ENCODE data around the gene TMEM200B.
"Not testable (repeated sequence)": the region's sequence is repeated elsewhere in the genome, so short reads cannot be mapped to it uniquely, and the experiment has no call there.

The TMEM200B gene

DNA sequence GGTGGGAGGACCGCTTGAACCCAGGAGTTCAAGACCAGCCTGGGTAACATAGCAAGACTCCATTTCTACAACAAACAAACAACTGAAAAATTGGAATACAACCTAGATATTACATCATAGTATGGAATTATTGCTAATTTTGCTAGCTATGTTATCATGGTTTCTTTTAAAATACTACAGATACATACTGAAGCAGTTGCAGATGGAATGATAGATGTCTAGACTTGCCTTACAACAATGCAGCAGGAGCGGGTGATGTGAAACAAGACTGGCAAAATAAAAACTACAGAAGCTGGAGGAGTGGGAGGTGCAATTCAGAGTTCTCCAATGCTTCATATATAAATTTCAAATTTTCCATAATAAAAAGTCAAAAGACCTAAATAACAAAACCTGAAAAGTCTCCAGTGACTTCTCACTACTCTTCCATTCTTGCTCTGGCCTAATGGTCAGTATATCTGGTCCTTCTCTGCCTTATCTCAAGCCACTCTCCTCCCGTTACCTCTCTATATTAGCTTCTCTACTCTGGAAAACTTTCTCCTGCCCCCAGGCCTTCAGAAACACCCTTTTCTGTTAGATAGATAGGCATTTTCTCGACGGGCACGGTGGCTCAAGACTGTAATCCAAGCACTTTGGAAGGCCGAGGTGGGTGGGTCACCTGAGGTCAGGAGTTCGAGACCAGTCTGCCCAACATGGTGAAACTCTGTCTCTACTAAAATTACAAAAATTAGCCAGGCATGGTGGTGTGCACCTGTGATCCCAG, 28.5 kb upstream of the TMEM200B start:
- TF ChIP-seq GATA1 (IDR thresholded peaks at IDR 0.05; ENCODE audit: low read depth, low read length) = no peak
- DNase-seq = no peak

DNA sequence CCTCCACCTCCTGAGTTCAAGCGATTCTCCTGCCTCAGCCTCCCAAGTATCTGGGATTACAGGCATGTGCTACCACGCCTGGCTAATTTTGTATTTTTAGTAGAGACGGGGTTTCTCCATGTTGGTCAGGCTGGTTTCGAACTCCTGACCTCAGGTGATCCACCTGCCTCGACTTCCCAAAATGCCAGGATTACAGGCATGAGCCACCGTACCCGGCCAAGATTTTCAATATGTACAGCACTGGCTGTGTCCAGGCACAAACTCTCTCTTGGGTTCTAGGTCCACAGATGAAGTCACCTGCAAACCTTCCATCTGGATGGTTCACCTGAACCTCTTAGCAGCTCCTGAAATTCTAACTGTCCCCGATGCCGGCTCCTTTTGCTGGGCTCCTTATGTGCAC, 26.6 kb upstream of the TMEM200B start:
- DNase-seq = not testable (repeated sequence)

DNA sequence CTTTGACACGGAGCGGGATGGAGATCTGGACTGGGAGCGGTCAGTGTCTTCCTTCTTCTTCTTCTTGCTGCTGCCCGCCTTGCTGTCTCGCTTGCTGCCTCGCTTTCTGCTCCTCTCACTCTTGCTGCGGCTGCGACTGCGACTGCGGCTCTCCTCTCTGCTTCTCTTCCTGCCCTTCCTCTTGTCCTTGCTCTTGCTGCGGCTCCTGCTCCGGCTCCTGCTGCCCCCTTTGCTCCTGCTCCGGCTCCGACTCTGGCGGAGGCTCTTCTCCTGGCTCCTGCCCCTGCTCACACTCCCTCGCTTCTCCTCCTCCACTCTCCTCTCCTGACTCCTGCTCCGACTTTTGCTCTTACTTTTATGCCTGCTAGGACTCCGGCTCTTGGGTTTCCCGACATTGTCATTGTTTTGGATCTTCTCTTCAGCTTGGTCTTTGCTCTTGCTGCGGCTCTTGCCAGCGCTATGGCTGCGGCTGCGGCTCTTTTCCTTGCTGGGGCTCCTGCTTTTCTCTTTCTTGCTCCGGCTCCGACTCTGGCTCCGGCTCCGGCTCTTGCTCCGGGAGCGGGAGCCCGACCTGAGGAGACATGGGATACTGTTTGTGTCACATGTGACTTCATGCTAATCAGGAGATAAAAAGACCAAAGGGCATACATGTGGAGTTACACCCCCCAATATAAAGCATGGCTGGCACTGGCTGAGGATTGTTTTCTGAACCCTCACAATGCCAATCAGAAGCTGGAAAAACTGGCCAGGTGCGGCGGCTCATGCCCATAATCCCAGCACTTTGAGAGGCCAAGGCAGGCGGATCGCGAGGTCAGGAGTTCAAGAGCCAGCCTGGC, 25.2 kb upstream of the TMEM200B start:
- no peak for DNase-seq
- TF ChIP-seq GATA1 (IDR thresholded peaks at IDR 0.05; ENCODE audit: low read depth, low read length) = no peak
- TF ChIP-seq POLR2A (IDR thresholded peaks at IDR 0.05; ENCODE audit: low read length) = no peak

DNA sequence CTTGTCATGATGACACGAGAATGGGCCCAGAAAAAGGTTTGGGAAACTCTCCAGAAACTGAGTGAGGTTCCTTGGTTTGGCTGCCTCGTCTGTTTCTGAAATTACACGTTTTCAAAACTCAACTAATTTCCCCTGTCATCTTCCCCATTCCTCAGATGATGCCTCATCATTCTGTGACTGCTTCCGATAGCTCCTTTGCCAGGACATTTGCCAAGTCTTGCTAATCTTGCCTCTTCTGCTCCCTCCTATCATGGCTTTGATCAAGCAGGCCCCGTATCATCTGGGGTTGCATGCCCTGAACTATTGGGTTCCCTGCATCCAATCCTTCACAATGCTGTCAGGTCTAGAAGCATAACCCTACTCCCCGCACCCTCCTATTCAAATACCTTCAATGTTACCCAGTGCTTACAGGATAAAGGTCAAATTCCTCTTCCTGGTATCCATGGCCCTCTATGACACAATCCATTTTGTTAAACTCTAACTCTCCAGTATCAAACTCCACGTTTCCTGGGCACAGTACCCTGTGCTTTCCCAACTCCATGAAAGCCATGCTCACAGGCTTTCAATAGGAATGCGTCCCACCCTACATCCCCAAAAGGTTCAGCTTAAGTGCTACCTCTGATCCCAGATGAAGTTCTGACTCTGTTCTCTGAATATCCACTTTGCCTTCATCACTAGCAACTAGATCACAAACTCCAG, 22.2 kb upstream of the TMEM200B start:
- TF ChIP-seq GATA1 (IDR thresholded peaks at IDR 0.05; ENCODE audit: low read depth, low read length) (no peak), POLR2A (IDR thresholded peaks at IDR 0.05; ENCODE audit: low read length) (no peak)
- peak; percentile 89 to 92 for DNase-seq

DNA sequence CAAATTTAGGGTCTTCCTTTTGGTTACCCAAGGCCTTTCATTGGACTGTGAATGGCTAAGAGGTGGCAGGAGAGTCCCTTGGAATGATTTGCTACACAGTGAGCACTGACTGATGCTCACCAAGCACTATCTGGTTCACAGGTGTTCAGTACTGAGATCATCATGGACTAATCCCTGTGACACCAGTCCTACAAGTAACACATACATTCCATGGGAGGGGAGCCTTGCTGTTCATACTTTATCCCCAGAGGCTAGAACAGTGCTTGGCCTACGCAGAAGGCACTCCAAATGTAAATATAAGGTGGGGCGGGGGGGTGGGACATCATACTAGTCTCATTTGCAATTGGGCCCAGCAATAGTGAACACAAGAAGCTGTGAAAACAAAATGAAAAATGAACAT, 20.5 kb upstream of the TMEM200B start:
- TF ChIP-seq GATA1 (IDR thresholded peaks at IDR 0.05; ENCODE audit: low read depth, low read length) (no peak), POLR2A (IDR thresholded peaks at IDR 0.05; ENCODE audit: low read length) (no peak)
- no peak for DNase-seq

DNA sequence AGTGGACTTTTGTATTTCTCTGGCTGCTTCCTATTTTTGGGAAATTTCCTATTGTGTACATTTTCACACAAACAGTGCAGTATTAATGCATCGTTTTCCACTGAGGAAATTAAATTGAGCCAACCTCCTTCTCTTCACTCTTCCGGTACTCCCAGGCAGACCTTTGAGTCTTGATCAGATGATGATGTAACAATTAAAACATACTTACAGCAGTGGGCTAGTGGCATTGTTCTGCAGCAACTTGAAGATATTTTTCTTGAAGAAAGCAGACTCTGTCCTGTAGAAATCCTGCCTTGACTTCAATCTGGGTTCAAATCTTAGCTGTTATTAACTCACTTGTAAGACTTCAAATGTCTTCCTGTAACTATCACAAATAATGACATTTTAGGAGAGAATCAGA, 19.0 kb upstream of the TMEM200B start:
- TF ChIP-seq POLR2A (IDR thresholded peaks at IDR 0.05; ENCODE audit: low read length) (no peak), GATA1 (IDR thresholded peaks at IDR 0.05; ENCODE audit: low read depth, low read length) (no peak)
- DNase-seq = no peak

DNA sequence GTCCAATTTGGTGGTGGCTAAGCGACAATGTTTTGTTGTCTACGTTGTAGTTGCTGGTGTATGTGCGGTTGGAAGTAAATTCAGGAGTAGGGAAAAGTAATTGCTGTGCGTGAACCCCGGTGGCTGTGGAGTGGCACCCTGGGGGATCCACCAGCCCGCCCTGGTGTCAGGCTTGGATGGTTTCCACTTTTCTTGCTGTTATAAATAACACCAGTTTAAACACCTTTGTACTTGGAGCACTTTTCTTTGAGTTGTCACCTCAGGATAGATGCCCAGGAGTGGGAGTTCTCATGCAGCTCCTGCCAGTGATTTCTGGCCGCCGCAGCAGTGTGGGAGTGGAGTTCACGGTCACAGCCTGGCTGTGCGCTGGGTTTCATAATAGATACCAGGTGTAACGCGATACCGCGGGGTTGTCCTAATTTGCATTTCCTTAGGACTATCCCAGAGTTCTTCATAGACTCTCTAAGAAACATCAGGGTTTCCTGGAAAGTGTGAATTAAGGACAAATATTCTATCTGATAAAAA, 12.8 kb upstream of the TMEM200B start:
- TF ChIP-seq POLR2A (IDR thresholded peaks at IDR 0.05; ENCODE audit: low read length) = no peak
- no peak for TF ChIP-seq GATA1 (IDR thresholded peaks at IDR 0.05; ENCODE audit: low read depth, low read length)
- DNase-seq = no peak

DNA sequence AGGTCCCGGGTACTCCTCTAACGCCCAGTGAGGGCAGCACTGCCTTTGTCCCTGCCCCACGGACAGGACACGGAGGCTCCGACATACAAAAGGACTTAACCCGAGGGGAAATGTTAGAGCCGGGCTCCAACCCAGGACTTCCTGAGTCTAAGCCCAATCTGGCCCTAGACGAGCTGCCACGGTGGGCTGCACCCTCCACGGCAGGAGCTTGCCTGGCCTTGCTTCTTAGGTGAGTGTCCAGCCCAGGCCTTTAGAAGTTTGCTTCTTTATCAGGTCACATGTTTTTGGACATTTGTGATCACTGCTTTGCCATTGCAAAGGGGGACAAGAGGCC, 11.0 kb upstream of the TMEM200B start:
- no peak for DNase-seq
- TF ChIP-seq GATA1 (IDR thresholded peaks at IDR 0.05; ENCODE audit: low read depth, low read length) = no peak
- no peak for TF ChIP-seq POLR2A (IDR thresholded peaks at IDR 0.05; ENCODE audit: low read length)

DNA sequence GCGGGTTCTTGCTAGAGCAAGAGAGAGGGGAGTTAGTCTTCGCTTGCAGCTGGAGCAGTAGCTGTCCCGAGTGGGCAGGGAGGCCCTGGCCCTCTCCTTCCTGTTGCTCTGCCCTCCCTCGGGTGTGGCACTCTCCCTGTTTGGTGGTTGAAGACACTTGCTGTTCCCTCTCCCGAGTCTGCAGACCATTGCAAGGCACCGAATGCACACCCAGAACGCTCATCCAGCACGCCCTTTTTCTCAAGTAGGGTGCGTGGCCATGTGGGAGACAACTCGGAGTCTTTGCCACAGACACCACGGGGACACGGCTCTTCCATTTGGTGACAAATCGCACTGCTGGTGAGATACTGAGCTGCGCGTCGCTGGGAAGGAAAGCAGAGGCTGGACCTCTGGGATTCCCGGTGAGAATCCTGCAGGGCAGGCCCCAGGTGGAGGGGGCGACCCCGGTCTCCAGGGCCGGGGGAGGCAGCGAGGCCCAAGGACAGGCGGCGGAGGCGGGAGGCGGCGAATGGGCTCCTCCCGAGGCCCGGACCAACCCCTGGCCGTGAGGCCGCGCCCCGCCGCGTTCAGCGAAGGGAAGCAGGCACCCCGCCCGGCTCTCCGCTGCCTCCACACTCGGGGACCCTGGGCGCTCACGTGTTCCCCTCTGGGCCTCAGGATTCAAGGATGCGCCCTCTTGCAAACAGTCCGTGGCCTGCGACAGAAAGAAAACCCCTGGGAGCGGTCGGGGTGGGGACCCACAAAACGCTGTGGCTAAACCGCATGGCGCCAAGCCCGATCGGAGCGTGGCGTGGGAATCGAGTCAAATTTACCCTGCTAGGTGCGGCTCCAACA, 10.4 kb upstream of the TMEM200B start:
- no peak for TF ChIP-seq POLR2A (IDR thresholded peaks at IDR 0.05; ENCODE audit: low read length)
- no peak for TF ChIP-seq GATA1 (IDR thresholded peaks at IDR 0.05; ENCODE audit: low read depth, low read length)
- DNase-seq = peak in 1 of 2 experiments; percentile 44

DNA sequence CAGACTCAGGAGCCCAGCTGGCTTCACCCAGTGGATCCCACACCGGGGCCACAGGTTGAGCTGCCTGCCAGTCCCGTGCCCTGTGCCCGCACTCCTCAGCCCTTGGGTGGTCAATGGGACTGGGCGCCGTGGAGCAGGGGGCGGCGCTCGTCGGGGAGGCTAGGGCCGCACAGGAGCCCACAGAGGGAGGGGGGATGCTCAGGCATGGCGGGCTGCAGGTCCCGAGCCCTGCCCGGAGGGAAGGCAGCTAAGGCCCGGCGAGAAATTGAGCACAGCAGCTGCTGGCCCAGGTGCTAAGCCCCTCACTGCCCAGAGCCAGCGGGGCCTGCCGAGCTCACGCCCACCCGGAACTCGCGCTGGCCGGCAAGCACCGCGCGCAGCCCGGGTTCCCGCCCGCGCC, 7.4 kb upstream of the TMEM200B start:
- not testable (repeated sequence) for DNase-seq

DNA sequence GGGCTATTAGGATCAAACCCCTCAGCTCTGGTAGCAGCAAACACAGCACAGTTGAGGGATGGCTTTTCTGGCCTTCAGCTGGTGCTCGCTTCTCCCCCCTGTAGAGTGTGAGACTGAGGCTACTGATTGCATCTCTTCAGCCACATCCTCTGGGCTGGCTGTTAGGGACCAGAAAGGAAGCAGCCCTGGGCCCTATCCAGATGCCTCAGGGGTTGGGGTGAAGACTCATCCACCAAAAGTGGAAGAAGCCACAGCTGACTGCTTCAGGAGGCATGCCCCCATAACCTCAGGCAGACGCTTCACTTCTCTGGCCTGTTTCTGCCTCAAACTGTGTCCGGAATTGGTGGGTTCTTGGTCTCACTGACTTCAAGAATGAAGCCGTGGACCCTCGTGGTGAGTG, 6.2 kb upstream of the TMEM200B start:
- TF ChIP-seq GATA1 (IDR thresholded peaks at IDR 0.05; ENCODE audit: low read depth, low read length) = no peak
- TF ChIP-seq POLR2A (IDR thresholded peaks at IDR 0.05; ENCODE audit: low read length) = no peak
- no peak for DNase-seq

DNA sequence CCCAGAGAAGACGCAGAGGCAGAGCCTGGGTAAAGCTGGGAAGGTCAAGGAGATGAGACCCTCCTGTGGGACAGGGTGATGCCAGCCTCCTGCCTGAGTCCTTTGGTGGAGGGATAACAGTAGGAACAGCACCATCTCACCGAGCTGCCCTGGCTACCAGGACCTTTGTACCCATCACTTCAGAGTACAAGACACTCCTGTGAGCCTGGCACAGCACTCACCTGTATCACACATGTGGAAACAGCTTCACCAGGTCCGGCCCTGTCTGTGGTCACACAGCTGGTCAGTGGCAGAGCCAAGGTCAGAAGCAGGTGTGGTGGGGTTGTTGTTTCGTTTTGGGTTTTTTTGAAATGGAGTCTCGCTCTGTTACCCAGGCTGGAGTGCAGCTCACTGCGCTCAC, 5.0 kb upstream of the TMEM200B start:
- TF ChIP-seq GATA1 (IDR thresholded peaks at IDR 0.05; ENCODE audit: low read depth, low read length) = no peak
- TF ChIP-seq POLR2A (IDR thresholded peaks at IDR 0.05; ENCODE audit: low read length) = no peak
- DNase-seq = no peak

DNA sequence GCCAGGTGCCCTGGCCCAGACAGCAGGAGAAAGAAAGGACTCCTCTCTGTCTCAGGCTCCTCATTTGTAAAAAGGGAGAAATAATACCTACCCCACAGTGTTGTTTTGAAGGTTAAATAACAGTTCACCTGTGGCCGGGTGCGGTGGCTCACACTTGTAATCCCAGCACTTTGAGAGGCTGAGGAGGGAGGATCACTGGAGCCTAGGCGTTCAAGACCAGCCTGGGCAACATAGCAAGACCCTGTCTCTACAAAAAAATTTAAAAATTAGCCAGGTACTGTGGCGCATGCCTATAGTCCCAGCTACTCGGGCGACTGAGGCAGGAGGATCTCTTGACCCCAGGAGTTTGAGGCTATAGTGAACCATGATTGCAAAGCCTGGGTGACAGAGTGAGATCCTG, 2.5 kb upstream of the TMEM200B start:
- DNase-seq = no peak
- TF ChIP-seq GATA1 (IDR thresholded peaks at IDR 0.05; ENCODE audit: low read depth, low read length) (no peak), POLR2A (IDR thresholded peaks at IDR 0.05; ENCODE audit: low read length) (no peak)

DNA sequence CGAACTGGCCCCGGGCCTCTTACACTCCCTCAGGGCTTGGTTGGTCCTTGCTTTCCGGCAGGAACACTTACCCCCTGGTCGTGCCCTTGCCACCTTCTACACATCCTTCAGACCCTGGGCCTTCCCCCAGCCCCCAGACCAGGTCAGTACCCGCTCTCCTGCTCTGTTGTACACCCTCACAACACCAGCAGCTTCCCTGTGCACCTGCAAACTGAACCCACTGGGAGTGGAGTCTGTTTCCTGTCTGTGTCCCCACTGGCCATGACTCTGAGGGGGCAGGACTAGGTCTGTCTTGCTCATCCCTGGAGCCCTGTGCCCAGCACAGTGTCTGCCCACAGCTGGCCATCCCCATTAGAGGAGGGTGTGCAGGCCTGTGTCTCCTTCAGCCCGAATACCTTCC, 2.1 kb upstream of the TMEM200B start:
- TF ChIP-seq POLR2A (IDR thresholded peaks at IDR 0.05; ENCODE audit: low read length) = no peak
- TF ChIP-seq GATA1 (IDR thresholded peaks at IDR 0.05; ENCODE audit: low read depth, low read length) = no peak
- no peak for DNase-seq
